GM10248 (cell line): ENCODE measurements around the gene CDC42BPG.

Experiments
- CTCF ChIA-PET: fragments of 300-600 bp; sonication (Branson Sonifier 250); formaldehyde crosslinking; extraction: SDS; loops from one replicate; lab custom pipeline; 2021; ENCODE audit warnings: antibody characterized with exemption; lab: Yijun Ruan, JAX
- POLR2A ChIA-PET: fragments of 350-650 bp; sonication (Branson Sonifier 250); formaldehyde crosslinking; extraction: SDS; loops from one replicate; lab custom pipeline; 2020; ENCODE audit warnings: antibody characterized with exemption; lab: Yijun Ruan, JAX
- DNase-seq: peaks from one replicate; pipeline ENCODE4 v3.0.0; 2012; ENCODE audit errors: extremely low spot score
- TF ChIP-seq, protein P1 (sequence below): IDR thresholded peaks from 2 replicates; pipeline ENCODE4 v1.5.1; 2012; ENCODE audit warnings: mild to moderate bottlenecking, low read depth; ENCODE audit errors: extremely low read depth, missing control alignments, control extremely low read depth

CDC42BPG gene

GRCh38 chr11:64810271-64810890 lies 34.1 kb downstream of the CDC42BPG start, which contains the start of gene MEN1:
Gene MEN1 (minus strand): TSS chr11:64810551. CDS start chr11:64810109, 442 bp downstream.
- TF ChIP-seq, protein P1, sequence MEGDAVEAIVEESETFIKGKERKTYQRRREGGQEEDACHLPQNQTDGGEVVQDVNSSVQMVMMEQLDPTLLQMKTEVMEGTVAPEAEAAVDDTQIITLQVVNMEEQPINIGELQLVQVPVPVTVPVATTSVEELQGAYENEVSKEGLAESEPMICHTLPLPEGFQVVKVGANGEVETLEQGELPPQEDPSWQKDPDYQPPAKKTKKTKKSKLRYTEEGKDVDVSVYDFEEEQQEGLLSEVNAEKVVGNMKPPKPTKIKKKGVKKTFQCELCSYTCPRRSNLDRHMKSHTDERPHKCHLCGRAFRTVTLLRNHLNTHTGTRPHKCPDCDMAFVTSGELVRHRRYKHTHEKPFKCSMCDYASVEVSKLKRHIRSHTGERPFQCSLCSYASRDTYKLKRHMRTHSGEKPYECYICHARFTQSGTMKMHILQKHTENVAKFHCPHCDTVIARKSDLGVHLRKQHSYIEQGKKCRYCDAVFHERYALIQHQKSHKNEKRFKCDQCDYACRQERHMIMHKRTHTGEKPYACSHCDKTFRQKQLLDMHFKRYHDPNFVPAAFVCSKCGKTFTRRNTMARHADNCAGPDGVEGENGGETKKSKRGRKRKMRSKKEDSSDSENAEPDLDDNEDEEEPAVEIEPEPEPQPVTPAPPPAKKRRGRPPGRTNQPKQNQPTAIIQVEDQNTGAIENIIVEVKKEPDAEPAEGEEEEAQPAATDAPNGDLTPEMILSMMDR: no peak
- ChIA-PET POLR2A (interaction anchor here (2.2 kb wide), 1 partner anchor 68 kb away, joined by 6 read pairs; the partner anchor contains the start of gene EHD1), CTCF (interaction anchor here (1.1 to 2.1 kb wide), 4 partner anchors 15 to 84 kb away, joined by 3 to 4 read pairs (median 4); partner anchors contain the start of gene CDC42BPG)
- peak; percentile 87 for DNase-seq

GRCh38 chr11:64809781-64810241 lies 34.6 kb downstream of the CDC42BPG start:
- peak; percentile 40 for DNase-seq
- CTCF ChIA-PET: interaction anchor here (1.6 to 2.1 kb wide), 2 partner anchors 38 to 84 kb away, joined by 4 read pairs; no protein-coding TSS in a partner anchor
- POLR2A ChIA-PET: no interaction called here
- TF ChIP-seq, protein P1: no peak

GRCh38 chr11:64805481-64805880 lies 39.0 kb downstream of the CDC42BPG start:
- ChIA-PET CTCF (interaction anchor here (1.1 kb wide), 1 partner anchor 37 kb away, joined by 3 read pairs; no protein-coding TSS in a partner anchor), POLR2A (no interaction called here)
- DNase-seq: no peak
- TF ChIP-seq, protein P1: no peak

- TF ChIP-seq, protein P1: peak; percentile 2
- DNase-seq: no peak
- CTCF ChIA-PET: interaction anchor here (1.1 to 8.5 kb wide), 4 partner anchors 18 to 83 kb away, joined by 3 to 49 read pairs (median 6); no protein-coding TSS in a partner anchor
- POLR2A ChIA-PET: no interaction called here
Observed at GRCh38 chr11:64804346-64805210, 39.9 kb downstream of the CDC42BPG start.

- ChIA-PET CTCF (interaction anchor here (1.1 to 8.5 kb wide), 4 partner anchors 17 to 84 kb away, joined by 3 to 49 read pairs (median 6); no protein-coding TSS in a partner anchor), POLR2A (no interaction called here)
- TF ChIP-seq, protein P1: no peak
- DNase-seq: no peak
Observed at GRCh38 chr11:64803846-64804345, 40.6 kb downstream of the CDC42BPG start.
